ENCODE results near the gene IGFBP5. TPM values are rescaled to one million over a fixed set of nuclear protein-coding genes. Genes with fewer than 3 reads are reported as not detected.
A peak's percentile ranks its signal among the peaks of the same experiment; 100 is the strongest.

IGFBP5 gene
- total RNA-seq, 2 donors from 2014 or later = 162 to 319 TPM

GRCh38 chr2:216657086-216657855 lies 38.1 kb downstream of the IGFBP5 start:
- no peak for DNase-seq (ENCODE audit: low spot score)
- intact Hi-C loops (cut with DNase I) = no loop called here
- H3K36me3 ChIP-seq = no peaks in the 10 kb centered on the region
- H3K27me3 ChIP-seq (replicated peaks; ENCODE audit: insufficient read depth) = no peaks in the 10 kb centered on the region
- TF ChIP-seq POLR2A (IDR thresholded peaks at IDR 0.05) (no peak), POLR2AphosphoS5 (IDR thresholded peaks at IDR 0.05) (no peak), CTCF (IDR thresholded peaks at IDR 0.05) (no peak)
- 81% methylated on average over 16 of the region's 16 CpGs for WGBS
- H3K27ac ChIP-seq = peak overlapping the region in 1 of 2 donors; percentile 13
- no peaks in the 10 kb centered on the region for H3K9me3 ChIP-seq
- H3K4me1 ChIP-seq (replicated peaks) = no peaks in the 10 kb centered on the region
- no peak overlapping the region for H3K4me3 ChIP-seq

GRCh38 chr2:216654528-216655052 lies 40.8 kb downstream of the IGFBP5 start:
- H3K4me1 ChIP-seq (replicated peaks) = no peaks in the 10 kb centered on the region
- intact Hi-C loops (cut with DNase I) = no loop called here

GRCh38 chr2:216653931-216654365 lies 41.4 kb downstream of the IGFBP5 start:
- no peak for DNase-seq (ENCODE audit: low spot score)
- WGBS = 74% methylated on average over 2 of the region's 2 CpGs

More at GRCh38 chr2:216654528-216655052, 40.8 kb downstream of the IGFBP5 start:
- no peak overlapping the region for H3K4me3 ChIP-seq
- 67% methylated on average over 2 of the region's 2 CpGs for WGBS
- no peak for TF ChIP-seq POLR2A (IDR thresholded peaks at IDR 0.05)
- TF ChIP-seq POLR2AphosphoS5 (IDR thresholded peaks at IDR 0.05) = no peak
- no peak for TF ChIP-seq CTCF (IDR thresholded peaks at IDR 0.05)
- H3K27ac ChIP-seq = no peak overlapping the region
- H3K27me3 ChIP-seq (replicated peaks; ENCODE audit: insufficient read depth) = no peaks in the 10 kb centered on the region
- DNase-seq (ENCODE audit: low spot score) = no peak
- H3K36me3 ChIP-seq = no peaks in the 10 kb centered on the region
- no peaks in the 10 kb centered on the region for H3K9me3 ChIP-seq

GRCh38 chr2:216653093-216653799 lies 42.1 kb downstream of the IGFBP5 start:
- H3K36me3 ChIP-seq = no peaks in the 10 kb centered on the region
- WGBS = 92% methylated on average over 4 of the region's 4 CpGs
- intact Hi-C loops (cut with DNase I) = no loop called here
- H3K4me1 ChIP-seq (replicated peaks) = no peaks in the 10 kb centered on the region
- H3K4me3 ChIP-seq = no peak overlapping the region
- H3K27ac ChIP-seq = no peak overlapping the region
- no peak for TF ChIP-seq CTCF (IDR thresholded peaks at IDR 0.05)
- TF ChIP-seq POLR2AphosphoS5 (IDR thresholded peaks at IDR 0.05) = no peak
- no peak for TF ChIP-seq POLR2A (IDR thresholded peaks at IDR 0.05)
- DNase-seq (ENCODE audit: low spot score) = no peak
- no peaks in the 10 kb centered on the region for H3K27me3 ChIP-seq (replicated peaks; ENCODE audit: insufficient read depth)
- no peaks in the 10 kb centered on the region for H3K9me3 ChIP-seq

More at GRCh38 chr2:216653931-216654365, 41.4 kb downstream of the IGFBP5 start:
- Histone ChIP-seq H3K27ac (no peak overlapping the region), H3K4me1 (replicated peaks) (no peaks in the 10 kb centered on the region), H3K4me3 (no peak overlapping the region), H3K9me3 (no peaks in the 10 kb centered on the region), H3K36me3 (no peaks in the 10 kb centered on the region), H3K27me3 (replicated peaks; ENCODE audit: insufficient read depth) (no peaks in the 10 kb centered on the region)
- TF ChIP-seq CTCF (IDR thresholded peaks at IDR 0.05) (no peak), POLR2A (IDR thresholded peaks at IDR 0.05) (no peak), POLR2AphosphoS5 (IDR thresholded peaks at IDR 0.05) (no peak)
- intact Hi-C loops (cut with DNase I) = no loop called here
